LHCN-M2 (cell line): ENCODE data around the gene CAB39. TPM values are rescaled to one million over a fixed set of nuclear protein-coding genes. Genes with fewer than 3 reads are reported as not detected.

Experiments used
- DNase-seq: peaks from one replicate; pipeline ENCODE4 v3.0.0-alpha.2; 2012; ENCODE audit warnings: low read depth
- total RNA-seq: library from RNA; depleted of rRNA; stranded (reverse); fragments of >200 nt; gene quantifications from 2 replicates; pipeline ENCODE4 v1.2.3, GENCODE V29; 2014

Gene CAB39
- total RNA-seq, 1 experiment from 2014 or later, result 41.0 TPM

DNA sequence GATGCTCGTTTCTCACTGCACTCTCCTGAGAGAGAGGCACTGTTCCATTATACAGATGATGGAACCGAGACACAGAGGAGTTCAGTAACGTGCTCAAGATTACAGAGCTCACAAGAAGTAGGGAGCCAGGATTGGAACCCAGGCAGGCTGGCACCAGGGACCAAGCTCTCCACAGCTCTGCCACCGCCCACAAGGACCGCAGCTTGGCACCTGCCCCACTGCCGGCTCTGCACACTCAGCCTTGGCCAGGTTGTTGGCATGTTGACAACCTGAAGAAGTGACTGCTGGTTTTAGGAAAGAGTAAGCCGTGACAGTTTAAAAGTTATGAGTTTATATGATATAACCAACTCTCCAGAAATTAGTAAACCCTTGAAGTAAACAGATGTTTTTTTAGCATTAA lies 104.1 kb downstream of the CAB39 start:
- DNase-seq, result no peak

DNA sequence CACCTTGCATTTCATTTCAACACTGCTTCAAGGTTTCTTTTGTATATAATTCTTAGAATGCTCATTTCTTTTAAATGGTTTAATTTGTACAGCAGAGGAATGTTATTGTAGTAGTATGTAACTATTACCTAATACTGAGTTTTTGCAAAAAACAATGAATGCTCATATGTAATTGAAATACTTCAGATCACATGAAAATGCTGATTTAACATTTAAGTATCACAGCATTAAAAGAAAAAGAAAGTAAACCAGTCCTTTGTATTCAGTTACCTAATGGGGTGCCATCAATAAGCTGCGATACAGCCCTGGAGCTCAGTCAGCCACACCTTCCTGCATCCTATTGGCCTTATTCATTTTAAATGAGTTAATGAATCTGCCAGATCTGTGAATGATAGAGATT lies 106.8 kb downstream of the CAB39 start:
- DNase-seq, result no peak

DNA sequence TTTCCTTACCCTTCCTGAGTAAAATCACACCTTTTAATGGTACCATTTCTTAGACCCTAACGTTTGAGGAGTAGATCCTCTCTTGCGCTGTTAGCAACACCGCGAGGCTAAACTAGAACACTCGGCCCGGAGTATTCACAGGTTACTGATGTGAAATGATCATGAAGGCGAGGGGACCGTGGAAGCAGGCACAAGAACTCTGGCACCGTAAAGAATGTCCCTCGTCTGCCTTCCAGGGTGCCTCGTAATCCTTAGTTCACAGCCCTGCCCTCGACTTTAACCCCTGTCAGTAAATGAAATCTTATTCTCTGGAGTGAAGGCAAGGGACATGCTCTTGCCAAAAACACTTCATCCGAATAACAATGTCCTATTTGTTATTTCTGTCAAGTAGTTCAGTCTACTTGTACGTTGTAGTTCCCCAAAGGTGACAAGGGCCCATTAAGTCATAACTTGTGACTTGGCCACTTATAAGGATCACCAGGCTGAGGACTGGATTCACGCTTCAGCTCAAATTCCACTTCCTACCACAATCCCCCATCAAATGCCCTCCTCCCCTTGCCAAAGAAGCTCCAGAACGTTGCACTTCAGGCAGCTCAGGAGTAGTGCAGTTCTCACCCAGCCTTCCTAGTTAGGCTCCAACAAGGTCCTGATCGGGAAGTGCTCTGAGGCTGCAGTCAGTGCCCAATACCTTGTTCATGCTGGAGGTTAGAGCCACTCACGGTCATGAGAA lies 108.8 kb downstream of the CAB39 start:
- DNase-seq, result no peak

GRCh38 chr2:230821991-230822520 lies 109.4 kb downstream of the CAB39 start:
- no peak for DNase-seq

DNA sequence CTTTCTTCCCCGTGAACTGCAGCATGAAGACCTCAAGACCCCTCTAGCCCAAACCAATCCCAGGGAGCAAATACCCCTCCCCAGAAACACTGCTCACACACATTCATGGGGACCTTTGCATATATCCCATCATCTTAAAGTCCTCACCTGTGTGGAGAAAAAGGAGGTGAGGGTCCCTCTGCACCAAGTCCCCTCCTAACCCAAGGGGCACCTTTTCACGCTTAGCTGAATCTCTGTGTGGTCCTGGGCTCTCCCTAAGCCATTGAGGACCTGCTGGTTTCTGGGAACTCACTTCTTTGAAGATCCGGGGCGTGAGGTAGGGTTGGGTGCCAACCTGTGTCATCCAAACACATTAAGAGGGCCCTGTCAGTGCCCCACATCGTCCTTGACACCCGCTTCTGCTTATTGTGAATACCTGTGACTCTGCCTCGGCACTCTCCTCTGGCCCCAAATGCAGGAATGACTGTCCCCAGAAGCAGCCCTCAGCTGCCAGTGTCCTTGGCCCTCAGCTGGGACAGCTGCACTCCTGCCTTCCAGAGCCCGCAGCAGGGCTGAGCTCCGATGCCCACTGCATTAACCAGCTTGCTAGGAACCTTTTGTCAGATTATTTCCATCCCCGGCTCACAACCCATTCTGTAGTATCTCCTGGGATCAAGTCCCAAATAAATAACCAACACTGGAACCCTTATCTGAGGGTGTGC lies 110.8 kb downstream of the CAB39 start:
- no peak for DNase-seq

GRCh38 chr2:230824406-230824978 lies 111.8 kb downstream of the CAB39 start:
- peak; percentile 75 for DNase-seq

DNA sequence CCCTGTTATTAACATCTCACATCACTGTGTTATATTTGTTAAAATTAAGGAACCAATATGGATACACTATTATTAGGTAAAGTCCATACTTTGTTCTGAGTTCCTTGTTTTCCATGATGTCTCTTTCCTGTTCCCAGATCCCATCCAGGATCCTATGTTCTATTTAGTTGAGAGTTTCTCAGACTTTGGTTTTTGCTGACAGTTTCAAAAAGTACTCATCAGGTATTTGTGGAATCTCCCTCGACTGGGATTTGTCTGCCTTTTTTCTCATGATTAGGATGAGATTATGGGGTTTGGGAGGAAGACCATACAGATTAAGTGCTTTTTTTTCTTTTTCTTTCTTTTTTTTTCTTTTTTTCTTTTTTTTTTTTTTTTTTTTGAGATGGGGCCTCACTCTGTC lies 112.7 kb downstream of the CAB39 start:
- no peak for DNase-seq

DNA sequence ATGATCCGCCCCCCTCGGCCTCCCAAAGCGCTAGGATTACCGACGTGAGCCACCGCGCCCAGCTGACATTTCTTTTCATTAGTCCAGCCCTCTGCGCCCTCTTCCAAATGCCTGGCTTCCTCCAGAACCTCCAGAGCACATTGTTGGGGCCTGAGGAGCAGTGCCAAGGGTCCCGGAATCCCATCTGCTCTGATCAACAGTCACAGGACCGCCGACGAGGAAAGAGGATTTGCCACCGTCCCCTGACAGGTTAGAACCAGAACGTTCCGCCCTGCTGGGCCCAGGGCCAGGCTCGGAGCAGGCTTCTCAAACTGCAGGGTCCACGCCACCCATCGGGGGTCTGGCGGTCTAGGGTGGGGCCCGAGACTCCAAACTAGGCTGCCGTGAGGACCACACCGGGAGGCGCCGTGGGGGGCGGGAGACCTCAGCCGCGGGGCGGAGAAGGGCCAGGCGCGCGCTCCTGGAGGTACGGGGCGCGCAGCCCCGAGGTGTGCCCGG lies 115.2 kb downstream of the CAB39 start:
- no peak for DNase-seq

DNA sequence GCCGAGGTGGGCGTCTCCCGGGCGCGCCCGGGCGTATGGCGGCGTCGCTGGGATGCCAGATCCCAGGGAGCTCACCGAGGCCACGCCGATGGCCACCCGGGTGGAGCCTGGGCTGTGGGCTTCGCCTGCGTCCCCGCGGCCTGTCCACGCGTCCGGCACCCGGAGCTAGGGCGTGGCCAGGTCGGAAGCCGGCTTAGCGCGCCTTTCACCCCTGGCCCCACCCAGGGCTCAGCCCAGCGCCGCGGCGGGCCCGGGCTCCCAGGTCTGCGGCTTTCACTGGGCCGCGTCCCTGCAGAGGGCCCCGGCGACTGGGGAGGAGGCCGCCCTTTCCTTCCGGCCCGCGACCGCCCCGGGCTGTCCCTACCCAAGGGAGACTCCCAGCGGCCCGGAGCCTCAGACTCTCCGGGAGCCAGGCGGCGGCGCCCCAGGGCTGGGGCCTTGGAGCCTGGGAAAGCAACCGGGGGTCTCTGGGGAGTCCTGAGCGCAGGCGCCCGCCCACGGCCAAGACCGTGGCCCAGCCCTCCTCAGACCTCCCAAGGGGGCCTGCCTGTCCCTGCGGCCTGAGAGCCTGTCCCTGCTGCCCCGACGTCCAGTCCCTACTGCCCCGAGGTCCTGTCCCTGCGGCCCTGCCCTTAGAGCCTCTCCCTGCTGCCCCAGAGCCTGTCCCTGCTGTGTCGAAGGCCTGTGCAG lies 115.8 kb downstream of the CAB39 start:
- DNase-seq, result no peak

- no peak for DNase-seq
These were observed 116.7 kb downstream of the CAB39 start for GRCh38 chr2:230829293-230829692.

DNA sequence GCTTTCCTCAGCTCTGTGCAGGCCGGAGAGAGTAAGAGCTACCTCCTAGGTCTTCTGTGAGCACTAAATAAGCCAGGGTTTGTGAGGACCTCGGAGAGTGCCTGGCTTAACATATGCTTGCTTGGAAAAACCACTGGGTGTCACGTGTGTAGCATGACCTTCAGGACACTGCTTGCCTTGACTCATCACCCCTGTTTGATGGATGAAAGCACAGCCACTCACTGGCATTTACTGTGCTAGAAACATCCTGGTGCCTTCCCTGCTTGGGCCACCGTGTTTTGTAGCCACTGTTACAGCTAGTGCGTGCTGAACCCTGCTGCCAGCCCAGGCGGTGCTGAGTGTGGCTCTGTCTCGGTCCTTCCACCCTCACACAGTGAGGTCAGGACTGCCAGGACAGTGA lies 117.3 kb downstream of the CAB39 start:
- no peak for DNase-seq

GRCh38 chr2:230830428-230830827 lies 117.8 kb downstream of the CAB39 start:
- DNase-seq, result peak; percentile 11

DNA sequence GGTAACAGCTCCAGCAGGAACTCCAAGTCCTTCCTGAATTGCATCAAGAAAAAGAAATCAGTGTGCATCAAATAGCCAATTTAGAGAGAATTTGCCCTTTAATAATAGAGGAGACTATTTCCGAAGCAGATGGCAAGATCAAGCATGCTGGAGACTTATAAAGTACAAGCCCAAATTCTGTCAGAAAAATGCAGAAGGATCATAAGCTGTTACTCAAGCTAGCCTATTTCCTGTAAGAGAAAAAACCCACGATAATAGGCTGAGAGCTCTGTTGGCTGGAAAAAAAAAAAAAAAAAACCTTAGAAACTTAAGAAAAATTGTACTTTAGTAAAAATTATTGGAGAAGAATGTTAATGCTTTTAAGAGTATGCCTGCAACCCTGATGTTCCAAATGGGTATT lies 127.7 kb downstream of the CAB39 start:
- DNase-seq, result no peak

- DNase-seq, result peak; percentile 48
These were observed 129.8 kb downstream of the CAB39 start for GRCh38 chr2:230842473-230842872.

DNA sequence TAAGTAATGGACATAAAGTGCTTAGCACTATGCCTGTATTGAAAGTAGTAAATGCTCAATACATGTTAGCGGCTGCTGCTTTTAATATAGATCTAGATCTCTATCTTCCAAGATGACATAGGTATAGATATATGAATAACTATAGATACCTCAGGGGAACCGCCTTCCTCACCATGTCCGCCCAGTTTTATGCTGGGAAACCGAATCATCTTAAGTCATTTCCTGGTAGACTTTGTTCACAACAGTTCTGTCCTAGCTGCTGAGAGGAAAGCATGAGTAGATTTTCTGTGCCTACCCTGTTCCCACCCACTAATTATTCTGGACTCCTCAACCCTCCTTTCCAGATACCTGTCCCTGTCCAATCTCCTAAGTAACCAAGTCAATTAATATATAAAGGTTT lies 130.5 kb downstream of the CAB39 start:
- no peak for DNase-seq

DNA sequence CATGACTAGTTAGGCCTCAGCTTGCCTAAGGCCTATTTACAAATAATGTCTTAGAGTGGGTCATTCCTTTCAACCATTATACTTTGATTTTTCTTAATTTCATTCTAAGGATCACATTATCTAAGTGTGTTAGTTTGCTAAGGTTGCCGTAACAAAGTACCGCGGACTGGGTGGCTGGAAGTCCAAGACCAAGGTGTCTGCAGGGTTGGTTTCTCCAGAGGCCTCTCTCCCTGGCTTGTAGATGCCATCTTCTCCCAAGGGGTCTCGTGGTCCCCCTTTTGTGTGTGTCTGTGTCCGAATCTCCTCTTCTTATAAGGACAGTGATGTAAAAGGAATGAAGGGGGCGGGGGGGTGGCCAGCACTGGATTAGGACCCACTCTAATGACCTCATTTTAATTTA lies 133.7 kb downstream of the CAB39 start:
- no peak for DNase-seq

- DNase-seq, result peak; percentile 64
These were observed 135.3 kb downstream of the CAB39 start for GRCh38 chr2:230847883-230848388.

GRCh38 chr2:230849633-230850357 lies 137.2 kb downstream of the CAB39 start:
- no peak for DNase-seq

- DNase-seq, result no peak
These were observed 137.7 kb downstream of the CAB39 start for GRCh38 chr2:230850358-230850658.

- DNase-seq, result no peak
These were observed 139.5 kb downstream of the CAB39 start for GRCh38 chr2:230852113-230852512.
